HG03025 (cell line): ENCODE measurements around the gene ARRDC1.
"Not testable (repeated sequence)": the region's sequence is repeated elsewhere in the genome, so short reads cannot be mapped to it uniquely, and the experiment has no call there.

Experiments used
- ATAC-seq: cut with Tn5 transposase; IDR thresholded peaks from one replicate; pipeline ENCODE4 v1.9.1; 2021; ENCODE audit warnings: mild to moderate bottlenecking, moderate library complexity; ENCODE audit not compliant: unreplicated experiment, low FRiP score

ARRDC1 gene

GRCh38 chr9:137611623-137612609 lies 6.4 kb downstream of the ARRDC1 start:
- ATAC-seq: no peak

GRCh38 chr9:137612741-137613142 lies 7.3 kb downstream of the ARRDC1 start:
- ATAC-seq: no peak

- no peak for ATAC-seq
These were observed 7.8 kb downstream of the ARRDC1 start for GRCh38 chr9:137613259-137613658.

- ATAC-seq: no peak
These were observed 8.4 kb downstream of the ARRDC1 start for GRCh38 chr9:137613738-137614523.

- ATAC-seq: no peak
These were observed 9.3 kb downstream of the ARRDC1 start for GRCh38 chr9:137614631-137615386.

- no peak for ATAC-seq
These were observed 9.9 kb downstream of the ARRDC1 start for GRCh38 chr9:137615387-137615871.

GRCh38 chr9:137618105-137619067 lies 12.9 kb downstream of the ARRDC1 start, which contains the start of gene EHMT1:
EHMT1 (plus strand) TSS chr9:137619005; CDS start chr9:137619029, 24 bp downstream.
- ATAC-seq: peak; percentile 70

GRCh38 chr9:137619240-137620047 lies 14.0 kb downstream of the ARRDC1 start:
- ATAC-seq: peak; percentile 14

GRCh38 chr9:137620048-137620405 lies 14.5 kb downstream of the ARRDC1 start:
- no peak for ATAC-seq

- ATAC-seq: no peak
These were observed 15.1 kb downstream of the ARRDC1 start for GRCh38 chr9:137620581-137620980.

- ATAC-seq: no peak
These were observed 15.8 kb downstream of the ARRDC1 start for GRCh38 chr9:137621131-137621757.

- ATAC-seq: not testable (repeated sequence)
These were observed 16.7 kb downstream of the ARRDC1 start for GRCh38 chr9:137622211-137622610.

- no peak for ATAC-seq
These were observed 21.0 kb downstream of the ARRDC1 start for GRCh38 chr9:137626464-137626863.

GRCh38 chr9:137627406-137627805 lies 21.9 kb downstream of the ARRDC1 start:
- not testable (repeated sequence) for ATAC-seq

- no peak for ATAC-seq
These were observed 24.6 kb downstream of the ARRDC1 start for GRCh38 chr9:137630126-137630525.

- no peak for ATAC-seq
These were observed 25.2 kb downstream of the ARRDC1 start for GRCh38 chr9:137630679-137631078.

GRCh38 chr9:137631345-137632229 lies 26.1 kb downstream of the ARRDC1 start:
- no peak for ATAC-seq
